HepG2 (cell line): Measurements from ENCODE around the gene MEIOC. TPM values are rescaled to one million over a fixed set of nuclear protein-coding genes. Genes with fewer than 3 reads are reported as not detected.

Experiments
- AGO2 ChIP-seq: fragments of 200-400 bp; formaldehyde crosslinking; optimal IDR thresholded peaks from 2 replicates; pipeline ENCODE3; 2017; ENCODE audit warnings: mild to moderate bottlenecking, low read depth, low read length, moderate library complexity
- ATAD3A ChIP-seq: sonication (generic); formaldehyde crosslinking; IDR thresholded peaks from 2 replicates; pipeline ENCODE4 v1.4.0; 2020; ENCODE audit warnings: missing genetic modification reagents
- CENPT ChIP-seq: sonication (generic); formaldehyde crosslinking; IDR thresholded peaks from 2 replicates; pipeline ENCODE4 v1.8.0; 2022; ENCODE audit warnings: low read depth, mild to moderate bottlenecking, moderate library complexity, missing genetic modification reagents
- CHCHD3 ChIP-seq: sonication (generic); formaldehyde crosslinking; IDR thresholded peaks from 2 replicates; pipeline ENCODE4 v1.8.0; 2022; ENCODE audit warnings: mild to moderate bottlenecking, missing genetic modification reagents, moderate library complexity
- GZF1 ChIP-seq: sonication (generic); formaldehyde crosslinking; IDR thresholded peaks from 2 replicates; pipeline ENCODE4 v1.5.1; 2020; ENCODE audit warnings: mild to moderate bottlenecking, missing genetic modification reagents
- HNRNPUL1 ChIP-seq: fragments of 200-400 bp; formaldehyde crosslinking; IDR thresholded peaks from 2 replicates; pipeline ENCODE4 v1.6.1; 2017; ENCODE audit warnings: low read depth, mild to moderate bottlenecking, low read length, moderate library complexity
- ISX ChIP-seq: sonication (generic); formaldehyde crosslinking; conservative IDR thresholded peaks from 2 replicates; pipeline ENCODE4 v1.5.0; 2020; ENCODE audit warnings: missing genetic modification reagents
- KDM2A ChIP-seq: sonication (generic); formaldehyde crosslinking; IDR thresholded peaks from 2 replicates; pipeline ENCODE4 v1.4.0; 2020; ENCODE audit warnings: low read depth, missing genetic modification reagents, borderline replicate concordance
- KLF9 ChIP-seq: IDR thresholded peaks from 2 replicates; pipeline ENCODE4 v1.6.1; 2016; ENCODE audit warnings: low read depth
- MBNL3 ChIP-seq: fragments of 250-450 bp; sonication (Bioruptor Pico); conservative IDR thresholded peaks from 2 replicates; pipeline ENCODE4 v1.8.0; 2022; ENCODE audit warnings: mild to moderate bottlenecking, inconsistent platforms
- PPARG ChIP-seq: conservative IDR thresholded peaks from 2 replicates; pipeline ENCODE4 v1.6.1; 2016; ENCODE audit warnings: missing biosample characterization, missing genetic modification reagents
- RFX1 ChIP-seq: fragments of 450-650 bp; IDR thresholded peaks from 2 replicates; pipeline ENCODE4 v1.6.1; 2017
- RORA ChIP-seq: sonication (generic); formaldehyde crosslinking; IDR thresholded peaks from 2 replicates; pipeline ENCODE4 v1.5.0; 2020; ENCODE audit warnings: mild to moderate bottlenecking, missing genetic modification reagents, moderate library complexity
- SNRNP70 ChIP-seq: fragments of 200-400 bp; formaldehyde crosslinking; IDR thresholded peaks from 2 replicates; pipeline ENCODE4 v1.6.1; 2017; ENCODE audit warnings: mild to moderate bottlenecking, low read depth, low read length, moderate library complexity
- THAP11 ChIP-seq: IDR thresholded peaks from 2 replicates; pipeline ENCODE4 v1.6.1; 2016; ENCODE audit warnings: missing biosample characterization, missing genetic modification reagents
- TOE1 ChIP-seq: sonication (generic); formaldehyde crosslinking; IDR thresholded peaks from 2 replicates; pipeline ENCODE4 v1.4.0; 2020; ENCODE audit warnings: mild to moderate bottlenecking, missing genetic modification reagents
- ZBTB21 ChIP-seq: sonication (generic); formaldehyde crosslinking; IDR thresholded peaks from 2 replicates; pipeline ENCODE4 v1.4.0; 2020; ENCODE audit warnings: missing genetic modification reagents
- ZNF296 ChIP-seq: sonication (generic); formaldehyde crosslinking; conservative IDR thresholded peaks from 2 replicates; pipeline ENCODE4 v1.5.0; 2020; ENCODE audit warnings: mild to moderate bottlenecking, missing genetic modification reagents
- ZNF644 ChIP-seq: IDR thresholded peaks from 2 replicates; pipeline ENCODE4 v1.6.1; 2016; ENCODE audit warnings: low read depth
- ZNF724P ChIP-seq: sonication (generic); formaldehyde crosslinking; IDR thresholded peaks from 2 replicates; pipeline ENCODE4 v1.8.0; 2022; ENCODE audit warnings: missing genetic modification reagents, borderline replicate concordance
- ZNF768 ChIP-seq: sonication (generic); formaldehyde crosslinking; IDR thresholded peaks from 2 replicates; pipeline ENCODE4 v1.4.0; 2020; ENCODE audit warnings: missing genetic modification reagents
- ZNF878 ChIP-seq: sonication (generic); formaldehyde crosslinking; IDR thresholded peaks from 2 replicates; pipeline ENCODE4 v1.8.1; 2023; ENCODE audit warnings: mild to moderate bottlenecking, missing genetic modification reagents, moderate library complexity
- polyA plus RNA-seq, 8 experiments: library from polyadenylated mRNA; depleted of rRNA in 3 of 8; stranded (reverse) in 7 of 8; unstranded in 1 of 8; fragments of >200 nt; fragmentation: Illumina TruSeq in 4 of 8; extraction: Trizol in 4 of 8; gene quantifications; 2 replicates each; pipeline versions ENCODE4 v1.2.1 to v1.2.3, GENCODE V29; 2011 to 2016; ENCODE audit warnings: low read depth in 4 of 8, missing spikeins in 1 of 8, mixed read lengths in 1 of 8; ENCODE audit not compliant: insufficient read depth in 1 of 8
- total RNA-seq, 5 experiments: library from RNA; depleted of rRNA; stranded (reverse); fragments of >200 nt; fragmentation: Illumina TruSeq; extraction: Trizol; gene quantifications; 2 replicates each; pipeline ENCODE4 v1.2.3, GENCODE V29; 2016; ENCODE audit warnings: low read depth in 1 of 5
- TF ChIP-seq, protein P1 (sequence below): sonication (generic); formaldehyde crosslinking; IDR thresholded peaks from 2 replicates; pipeline ENCODE4 v1.8.0; 2022; ENCODE audit warnings: mild to moderate bottlenecking, missing genetic modification reagents, borderline replicate concordance
- TF ChIP-seq, protein P2 (sequence below): sonication (generic); formaldehyde crosslinking; IDR thresholded peaks from 2 replicates; pipeline ENCODE4 v1.5.0; 2020; ENCODE audit warnings: mild to moderate bottlenecking, missing genetic modification reagents, borderline replicate concordance
- TF ChIP-seq, protein P3 (sequence below): sonication (generic); formaldehyde crosslinking; IDR thresholded peaks from 2 replicates; pipeline ENCODE4 v1.8.1; 2023; ENCODE audit warnings: mild to moderate bottlenecking, inconsistent platforms, moderate library complexity, missing genetic modification reagents, borderline replicate concordance

MEIOC gene
- total and polyA plus RNA-seq, 2 of the 13 experiments (the other 11 are each of a cell fraction or from before 2014, with no cell fraction given) = 0.04 to 0.15 TPM

DNA sequence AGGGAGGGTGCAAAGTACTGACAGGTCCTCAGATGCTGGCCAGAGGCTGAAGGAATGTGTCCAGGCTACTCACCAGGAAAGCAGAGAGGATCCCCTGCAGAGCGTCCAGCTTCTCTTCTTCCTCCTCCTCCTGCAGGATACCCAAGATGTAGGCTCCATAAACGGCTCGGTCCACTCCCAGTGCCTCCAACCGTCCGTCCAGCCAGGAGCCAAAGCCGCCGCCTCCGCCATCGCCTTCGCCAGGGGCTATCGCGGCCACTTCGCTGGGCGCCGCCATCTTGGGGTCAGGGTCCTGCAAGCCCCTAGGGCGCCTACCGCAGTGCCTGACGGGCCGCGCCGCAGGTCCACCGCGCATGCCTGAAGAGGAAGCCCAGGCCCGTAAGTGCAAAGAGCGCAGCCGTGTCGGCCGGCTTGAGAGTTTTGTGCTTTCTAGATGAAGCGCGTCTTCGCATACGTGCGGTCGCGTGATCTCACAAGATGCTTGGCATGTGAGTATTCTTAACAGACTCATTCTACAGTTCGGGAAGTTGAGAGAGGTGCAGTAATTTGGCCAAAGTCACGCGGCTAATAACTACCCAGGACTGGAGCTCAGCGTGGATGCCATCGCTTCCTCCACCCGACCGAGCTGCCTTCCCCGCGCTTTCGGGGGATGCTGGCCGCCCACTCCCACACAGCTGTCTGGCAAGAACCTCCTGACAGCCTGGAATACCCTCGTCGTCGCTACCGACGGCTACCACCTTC lies 33.4 kb downstream of the MEIOC start, which contains the start of gene CCDC43 (continued):
- no peak for TF ChIP-seq ATAD3A (CRISPR knock-in tag)
- TF ChIP-seq SNRNP70 = no peak
- peak; percentile 64; the same call in 1 of the 2 replicates for TF ChIP-seq ZNF724P (CRISPR knock-in tag)
- no peak for TF ChIP-seq ZNF296 (CRISPR knock-in tag)
- TF ChIP-seq GZF1 = 0 out of 2 replicates have a peak, but pooled peaks have one; percentile 70
- TF ChIP-seq KDM2A (CRISPR knock-in tag) = peak; percentile 92
- TF ChIP-seq, protein P1, sequence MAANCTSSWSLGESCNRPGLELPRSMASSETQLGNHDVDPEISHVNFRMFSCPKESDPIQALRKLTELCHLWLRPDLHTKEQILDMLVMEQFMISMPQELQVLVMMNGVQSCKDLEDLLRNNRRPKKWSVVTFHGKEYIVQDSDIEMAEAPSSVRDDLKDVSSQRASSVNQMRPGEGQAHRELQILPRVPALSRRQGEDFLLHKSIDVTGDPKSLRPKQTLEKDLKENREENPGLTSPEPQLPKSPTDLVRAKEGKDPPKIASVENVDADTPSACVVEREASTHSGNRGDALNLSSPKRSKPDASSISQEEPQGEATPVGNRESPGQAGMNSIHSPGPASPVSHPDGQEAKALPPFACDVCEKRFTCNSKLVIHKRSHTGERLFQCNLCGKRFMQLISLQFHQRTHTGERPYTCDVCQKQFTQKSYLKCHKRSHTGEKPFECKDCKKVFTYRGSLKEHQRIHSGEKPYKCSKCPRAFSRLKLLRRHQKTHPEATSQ (CRISPR knock-in tag) = peak; percentile 62; the same call in 1 of the 2 replicates
- no peak for TF ChIP-seq RORA (CRISPR knock-in tag)
- TF ChIP-seq RFX1 = no peak; the same call in 1 of the 2 replicates
- TF ChIP-seq AGO2 = peak; percentile 74
- peak; percentile 71 for TF ChIP-seq ZNF768
- TF ChIP-seq MBNL3 = no peak
- TF ChIP-seq, protein P2, sequence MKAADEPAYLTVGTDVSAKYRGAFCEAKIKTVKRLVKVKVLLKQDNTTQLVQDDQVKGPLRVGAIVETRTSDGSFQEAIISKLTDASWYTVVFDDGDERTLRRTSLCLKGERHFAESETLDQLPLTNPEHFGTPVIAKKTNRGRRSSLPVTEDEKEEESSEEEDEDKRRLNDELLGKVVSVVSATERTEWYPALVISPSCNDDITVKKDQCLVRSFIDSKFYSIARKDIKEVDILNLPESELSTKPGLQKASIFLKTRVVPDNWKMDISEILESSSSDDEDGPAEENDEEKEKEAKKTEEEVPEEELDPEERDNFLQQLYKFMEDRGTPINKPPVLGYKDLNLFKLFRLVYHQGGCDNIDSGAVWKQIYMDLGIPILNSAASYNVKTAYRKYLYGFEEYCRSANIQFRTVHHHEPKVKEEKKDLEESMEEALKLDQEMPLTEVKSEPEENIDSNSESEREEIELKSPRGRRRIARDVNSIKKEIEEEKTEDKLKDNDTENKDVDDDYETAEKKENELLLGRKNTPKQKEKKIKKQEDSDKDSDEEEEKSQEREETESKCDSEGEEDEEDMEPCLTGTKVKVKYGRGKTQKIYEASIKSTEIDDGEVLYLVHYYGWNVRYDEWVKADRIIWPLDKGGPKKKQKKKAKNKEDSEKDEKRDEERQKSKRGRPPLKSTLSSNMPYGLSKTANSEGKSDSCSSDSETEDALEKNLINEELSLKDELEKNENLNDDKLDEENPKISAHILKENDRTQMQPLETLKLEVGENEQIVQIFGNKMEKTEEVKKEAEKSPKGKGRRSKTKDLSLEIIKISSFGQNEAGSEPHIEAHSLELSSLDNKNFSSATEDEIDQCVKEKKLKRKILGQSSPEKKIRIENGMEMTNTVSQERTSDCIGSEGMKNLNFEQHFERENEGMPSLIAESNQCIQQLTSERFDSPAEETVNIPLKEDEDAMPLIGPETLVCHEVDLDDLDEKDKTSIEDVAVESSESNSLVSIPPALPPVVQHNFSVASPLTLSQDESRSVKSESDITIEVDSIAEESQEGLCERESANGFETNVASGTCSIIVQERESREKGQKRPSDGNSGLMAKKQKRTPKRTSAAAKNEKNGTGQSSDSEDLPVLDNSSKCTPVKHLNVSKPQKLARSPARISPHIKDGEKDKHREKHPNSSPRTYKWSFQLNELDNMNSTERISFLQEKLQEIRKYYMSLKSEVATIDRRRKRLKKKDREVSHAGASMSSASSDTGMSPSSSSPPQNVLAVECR (CRISPR knock-in tag) = peak; percentile 94
- TF ChIP-seq THAP11 (CRISPR knock-in tag) = peak; percentile 90
- TF ChIP-seq KLF9 = peak; percentile 75; the same call in 1 of the 2 replicates
- TF ChIP-seq ZNF644 = no peak
- TF ChIP-seq HNRNPUL1 = no peak
- TF ChIP-seq ZBTB21 (CRISPR knock-in tag) = 0 out of 2 replicates have a peak, but pooled peaks have one; percentile 24
- TF ChIP-seq CHCHD3 (CRISPR knock-in tag) = no peak
- no peak for TF ChIP-seq ISX (CRISPR knock-in tag)
- TF ChIP-seq PPARG (CRISPR knock-in tag) = no peak; the same call in 1 of the 2 replicates
- no peak for TF ChIP-seq TOE1 (CRISPR knock-in tag)
- TF ChIP-seq CENPT (CRISPR knock-in tag) = no peak
- TF ChIP-seq, protein P3, sequence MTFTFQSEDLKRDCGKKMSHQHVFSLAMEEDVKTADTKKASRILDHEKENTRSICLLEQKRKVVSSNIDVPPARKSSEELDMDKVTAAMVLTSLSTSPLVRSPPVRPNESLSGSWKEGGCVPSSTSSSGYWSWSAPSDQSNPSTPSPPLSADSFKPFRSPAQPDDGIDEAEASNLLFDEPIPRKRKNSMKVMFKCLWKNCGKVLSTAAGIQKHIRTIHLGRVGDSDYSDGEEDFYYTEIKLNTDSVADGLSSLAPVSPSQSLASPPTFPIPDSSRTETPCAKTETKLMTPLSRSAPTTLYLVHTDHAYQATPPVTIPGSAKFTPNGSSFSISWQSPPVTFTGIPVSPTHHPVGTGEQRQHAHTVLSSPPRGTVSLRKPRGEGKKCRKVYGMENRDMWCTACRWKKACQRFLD (CRISPR knock-in tag) = peak; percentile 83; the same call in 1 of the 2 replicates
- no peak; the same call in 1 of the 2 replicates for TF ChIP-seq ZNF878 (CRISPR knock-in tag)
